ENCODE results near the gene KLF12.

KLF12 gene

GRCh38 chr13:74134221-74134776 is at the start of gene KLF12:
Gene KLF12, minus strand, starts transcription at chr13:74134404.
- peak; percentile 71 to 87 (median 80) for DNase-seq

- DNase-seq: no peak
These were observed 48.3 kb upstream of the KLF12 start for GRCh38 chr13:74182491-74182890.

GRCh38 chr13:74174810-74175209 is 40.6 kb upstream of the KLF12 start:
- no peak for DNase-seq

GRCh38 chr13:74173822-74174221 is 39.6 kb upstream of the KLF12 start:
- DNase-seq: no peak

- no peak for DNase-seq
These were observed 37.4 kb upstream of the KLF12 start for GRCh38 chr13:74171641-74172040.

- no peak for DNase-seq
These were observed 35.5 kb upstream of the KLF12 start for GRCh38 chr13:74169676-74170075.

GRCh38 chr13:74168263-74168675 is 34.1 kb upstream of the KLF12 start:
- no peak for DNase-seq

- no peak for DNase-seq
These were observed 32.2 kb upstream of the KLF12 start for GRCh38 chr13:74166261-74167004.

- DNase-seq: no peak
These were observed 28.6 kb upstream of the KLF12 start for GRCh38 chr13:74162782-74163181.

- no peak for DNase-seq
These were observed 27.9 kb upstream of the KLF12 start for GRCh38 chr13:74162135-74162534.

- no peak for DNase-seq
These were observed 24.6 kb upstream of the KLF12 start for GRCh38 chr13:74158571-74159352.

GRCh38 chr13:74158028-74158427 is 23.8 kb upstream of the KLF12 start:
- DNase-seq: no peak

- DNase-seq: no peak
These were observed 20.8 kb upstream of the KLF12 start for GRCh38 chr13:74154981-74155380.

GRCh38 chr13:74153316-74153715 is 19.1 kb upstream of the KLF12 start:
- DNase-seq: no peak

- DNase-seq: no peak
These were observed 17.7 kb upstream of the KLF12 start for GRCh38 chr13:74151859-74152258.

GRCh38 chr13:74148352-74148751 is 14.1 kb upstream of the KLF12 start:
- DNase-seq: no peak

- DNase-seq: no peak
These were observed 11.2 kb upstream of the KLF12 start for GRCh38 chr13:74145249-74145975.

- DNase-seq: no peak
These were observed 10.1 kb upstream of the KLF12 start for GRCh38 chr13:74144269-74144668.

- DNase-seq: no peak
These were observed 8.1 kb upstream of the KLF12 start for GRCh38 chr13:74142257-74142656.

GRCh38 chr13:74138241-74138640 is 4.0 kb upstream of the KLF12 start:
- no peak for DNase-seq

GRCh38 chr13:74136084-74136658 is 2.0 kb upstream of the KLF12 start:
- DNase-seq: peak in 3 of 4 experiments; percentile 12 to 26 (median 24)

- peak; percentile 22 to 63 (median 37) for DNase-seq
These were observed 1.3 kb upstream of the KLF12 start for GRCh38 chr13:74135326-74136083.
